Measurements from ENCODE around the gene LRMDA. TPM values are rescaled to one million over a fixed set of nuclear protein-coding genes. Genes with fewer than 3 reads are reported as not detected.
A peak's percentile ranks its signal among the peaks of the same experiment; 100 is the strongest.

Gene LRMDA
- total and polyA plus RNA-seq, 4 donors = 12.1 to 40.8 (median 21.6) TPM

GRCh38 chr10:75422913-75423312 is 8.5 kb upstream of the LRMDA start:
- WGBS, 2 donors = 95 to 96% methylated on average over 6 of the region's 6 CpGs
- Histone ChIP-seq H3K27ac (ENCODE audit: low read depth in 1 of 2, low read length in 1 of 2) (no peak overlapping the region), H3K36me3 (ENCODE audit: control insufficient read depth in 4 of 4, insufficient read depth in 4 of 4, low read length in 4 of 4) (no peaks in the 10 kb centered on the region), H3K9ac (ENCODE audit: insufficient read depth in 1 of 2, low read length in 2 of 2) (no peak overlapping the region), H3K4me3 (no peak overlapping the region), H3K4me1 (ENCODE audit: control insufficient read depth in 5 of 5, insufficient read depth in 5 of 5, low read length in 5 of 5) (peaks cover 0 to 15% (median 4%) of the 10 kb centered on the region in 5 donors), H3K9me3 (ENCODE audit: control insufficient read depth in 4 of 4, insufficient read depth in 3 of 4, low read length in 3 of 4) (no peaks in the 10 kb centered on the region), H3K27me3 (ENCODE audit: control insufficient read depth in 3 of 3, insufficient read depth in 3 of 3, low read length in 2 of 3) (no peaks in the 10 kb centered on the region)
- no peak for TF ChIP-seq CTCF (IDR thresholded peaks at IDR 0.05; ENCODE audit: control extremely low read depth, extremely low read depth)
- DNase-seq (no peak), ATAC-seq (ENCODE audit: insufficient read depth, low FRiP score) (no peak)

GRCh38 chr10:75424571-75424970 is 6.9 kb upstream of the LRMDA start:
- WGBS, 2 donors = 74 to 92% methylated on average over 2 of the region's 2 CpGs
- no peak for ATAC-seq (ENCODE audit: insufficient read depth, low FRiP score)

GRCh38 chr10:75425291-75426079 is 5.9 kb upstream of the LRMDA start:
- 92 to 93% methylated on average over 6 of the region's 6 CpGs for WGBS, 2 donors
- ATAC-seq (ENCODE audit: insufficient read depth, low FRiP score) (no peak), DNase-seq (no peak)
- Histone ChIP-seq H3K4me3 (no peak overlapping the region), H3K27ac (ENCODE audit: low read depth in 1 of 2, low read length in 1 of 2) (no peak overlapping the region), H3K9ac (ENCODE audit: insufficient read depth in 1 of 2, low read length in 2 of 2) (no peak overlapping the region), H3K27me3 (ENCODE audit: control insufficient read depth in 3 of 3, insufficient read depth in 3 of 3, low read length in 2 of 3) (no peaks in the 10 kb centered on the region), H3K9me3 (ENCODE audit: control insufficient read depth in 4 of 4, insufficient read depth in 3 of 4, low read length in 3 of 4) (no peaks in the 10 kb centered on the region), H3K4me1 (ENCODE audit: control insufficient read depth in 5 of 5, insufficient read depth in 5 of 5, low read length in 5 of 5) (peaks cover 0 to 37% (median 14%) of the 10 kb centered on the region in 5 donors), H3K36me3 (ENCODE audit: control insufficient read depth in 4 of 4, insufficient read depth in 4 of 4, low read length in 4 of 4) (no peaks in the 10 kb centered on the region)
- TF ChIP-seq CTCF (IDR thresholded peaks at IDR 0.05; ENCODE audit: control extremely low read depth, extremely low read depth) = no peak

More at GRCh38 chr10:75424571-75424970, 6.9 kb upstream of the LRMDA start:
- TF ChIP-seq CTCF (IDR thresholded peaks at IDR 0.05; ENCODE audit: control extremely low read depth, extremely low read depth) = no peak
- no peaks in the 10 kb centered on the region for H3K27me3 ChIP-seq (ENCODE audit: control insufficient read depth in 3 of 3, insufficient read depth in 3 of 3, low read length in 2 of 3)
- no peak overlapping the region for H3K9ac ChIP-seq (ENCODE audit: insufficient read depth in 1 of 2, low read length in 2 of 2)
- no peak overlapping the region for H3K4me3 ChIP-seq
- peaks cover 0 to 28% (median 11%) of the 10 kb centered on the region in 5 donors for H3K4me1 ChIP-seq (ENCODE audit: control insufficient read depth in 5 of 5, insufficient read depth in 5 of 5, low read length in 5 of 5)
- no peaks in the 10 kb centered on the region for H3K36me3 ChIP-seq (ENCODE audit: control insufficient read depth in 4 of 4, insufficient read depth in 4 of 4, low read length in 4 of 4)
- H3K9me3 ChIP-seq (ENCODE audit: control insufficient read depth in 4 of 4, insufficient read depth in 3 of 4, low read length in 3 of 4) = no peaks in the 10 kb centered on the region
- H3K27ac ChIP-seq (ENCODE audit: low read depth in 1 of 2, low read length in 1 of 2) = no peak overlapping the region
- DNase-seq = peak in 2 of 3 donors; percentile 29 to 67

Data from lung (tissue), 12 donors.